HG02938 (cell line): Measurements from ENCODE around the gene POU2AF1.
"Not testable (repeated sequence)": the region's sequence is repeated elsewhere in the genome, so short reads cannot be mapped to it uniquely, and the experiment has no call there.

Source experiments
- ATAC-seq: cut with Tn5 transposase; IDR thresholded peaks from one replicate; pipeline ENCODE4 v1.9.1; 2021; ENCODE audit warnings: mild to moderate bottlenecking, moderate library complexity; ENCODE audit not compliant: unreplicated experiment

Gene POU2AF1

GRCh38 chr11:111322534-111322933 is 56.5 kb downstream of the POU2AF1 start:
- ATAC-seq, result no peak

- no peak for ATAC-seq
These were observed 58.1 kb downstream of the POU2AF1 start for GRCh38 chr11:111320728-111321568.

- not testable (repeated sequence) for ATAC-seq
These were observed 58.9 kb downstream of the POU2AF1 start for GRCh38 chr11:111320199-111320598.

DNA sequence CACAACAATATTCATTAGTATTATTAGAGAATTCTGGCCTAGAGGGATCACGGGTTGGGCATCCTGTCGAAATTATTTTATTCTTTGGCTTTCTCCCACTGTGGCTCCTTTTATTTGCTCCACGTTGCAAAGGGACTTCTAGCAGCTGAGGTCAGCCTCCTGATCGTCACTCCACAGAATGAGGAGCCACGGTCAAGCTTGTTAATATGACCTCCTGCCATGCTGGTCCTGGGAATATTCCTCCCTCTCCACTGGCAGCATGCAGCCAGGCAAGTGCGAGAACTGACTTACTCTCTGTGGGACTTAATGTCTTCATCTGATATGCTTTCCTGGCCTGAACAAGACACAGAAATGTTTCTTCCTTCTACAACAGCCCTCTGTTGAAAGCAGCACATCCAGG is 59.8 kb downstream of the POU2AF1 start:
- no peak for ATAC-seq

DNA sequence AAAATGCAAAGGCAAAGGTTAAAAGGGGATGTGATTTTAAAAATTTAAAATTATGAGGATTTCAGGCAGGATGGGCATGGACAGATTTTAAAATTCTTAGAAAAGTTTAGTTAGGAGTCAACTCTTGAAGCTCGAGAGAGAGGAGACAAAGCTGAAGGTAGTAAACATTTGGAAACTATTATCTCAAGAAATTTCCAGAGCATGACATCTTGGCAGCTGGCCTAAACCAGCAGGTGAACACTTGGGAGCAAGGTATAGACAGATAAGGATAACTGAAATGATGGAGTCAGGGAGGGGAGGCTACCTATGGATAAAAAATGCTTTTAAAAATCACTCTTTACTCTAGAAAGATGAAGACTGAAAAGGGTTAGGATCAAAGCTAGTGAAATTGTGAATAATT is 67.0 kb downstream of the POU2AF1 start:
- no peak for ATAC-seq

DNA sequence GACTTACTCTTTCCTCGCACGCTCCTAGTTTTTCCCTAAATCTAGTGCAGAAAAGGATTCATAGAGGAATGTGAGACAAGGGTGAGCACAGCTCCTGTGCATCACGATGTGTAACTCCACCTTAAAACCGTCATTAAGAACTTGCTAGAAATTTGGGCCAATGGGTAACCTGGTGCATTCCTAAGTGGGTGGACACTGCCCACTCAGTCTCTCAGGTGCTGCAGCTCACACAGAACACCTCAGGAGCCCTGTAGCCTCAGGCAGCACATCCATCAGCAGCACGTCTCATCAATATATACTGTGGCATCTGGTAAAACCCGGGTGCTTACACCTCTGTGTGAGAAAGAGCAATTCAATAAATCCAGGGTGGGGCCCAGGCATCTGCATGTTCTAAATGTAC is 68.4 kb downstream of the POU2AF1 start:
- no peak for ATAC-seq

- ATAC-seq, result no peak
These were observed 69.0 kb downstream of the POU2AF1 start for GRCh38 chr11:111310088-111310487.

DNA sequence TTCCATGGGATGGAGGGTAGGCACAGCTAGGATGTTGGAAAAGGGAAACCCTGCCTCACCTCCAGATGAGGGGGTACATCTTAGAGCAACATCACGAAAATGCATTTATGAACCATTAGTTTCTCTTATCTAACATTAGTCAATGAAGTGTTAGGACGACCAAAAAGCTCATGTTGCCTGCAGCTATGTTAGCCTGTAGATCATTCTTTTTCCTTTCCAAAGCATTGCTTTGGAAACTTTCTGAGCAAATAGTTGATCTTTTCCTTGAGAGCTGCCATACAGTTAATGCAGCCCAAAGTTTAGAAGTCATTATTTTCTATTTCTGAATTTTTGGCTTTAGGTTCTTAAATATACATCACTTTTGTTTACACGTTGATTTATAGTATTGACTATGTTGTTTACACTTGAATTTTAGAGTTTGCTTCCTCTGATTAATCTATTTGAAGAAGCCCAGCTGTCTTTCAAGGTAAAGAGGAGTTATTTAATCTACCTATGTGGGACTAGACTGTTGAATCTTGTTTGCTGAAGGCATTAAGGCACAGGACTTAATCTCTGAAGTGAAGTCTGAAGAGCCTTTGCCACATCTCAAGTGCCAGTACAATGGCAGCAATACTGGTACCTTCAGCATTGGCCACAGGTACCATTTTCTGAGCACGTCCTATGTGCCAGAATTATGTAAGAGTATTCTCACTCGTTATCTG is 69.7 kb downstream of the POU2AF1 start:
- ATAC-seq, result no peak

- ATAC-seq, result no peak
These were observed 70.9 kb downstream of the POU2AF1 start for GRCh38 chr11:111308140-111308539.

DNA sequence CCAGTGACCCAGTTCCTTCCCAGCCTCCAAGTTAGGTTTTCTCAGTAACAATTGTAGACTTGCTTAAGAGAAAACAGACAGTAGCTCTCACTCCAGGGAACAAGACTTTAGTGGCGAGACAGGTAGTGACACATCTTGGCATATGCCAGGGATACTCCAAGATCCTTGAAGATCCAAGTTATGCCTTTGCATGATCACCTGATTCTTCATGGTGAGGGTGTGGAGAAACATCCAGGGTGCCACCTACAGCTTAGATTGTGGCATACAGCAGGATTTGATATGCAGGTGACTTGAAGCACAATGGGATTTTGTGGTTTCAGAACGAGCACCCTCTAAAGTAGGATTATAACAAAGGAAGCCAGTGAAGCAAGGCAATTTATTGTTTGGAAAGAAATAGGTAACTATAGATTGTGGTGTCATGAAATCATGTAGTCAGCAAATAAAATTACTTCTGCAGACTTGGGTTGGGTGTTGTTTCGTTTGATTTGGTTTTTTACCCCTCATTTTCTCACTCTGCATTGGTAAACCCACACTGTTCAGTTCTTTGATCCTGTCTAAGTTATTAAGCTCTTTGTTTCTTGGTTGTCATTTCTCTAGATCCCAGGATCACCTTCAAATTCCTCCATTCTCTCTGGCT is 71.5 kb downstream of the POU2AF1 start:
- ATAC-seq, result no peak

GRCh38 chr11:111306321-111306720 is 72.8 kb downstream of the POU2AF1 start:
- no peak for ATAC-seq

DNA sequence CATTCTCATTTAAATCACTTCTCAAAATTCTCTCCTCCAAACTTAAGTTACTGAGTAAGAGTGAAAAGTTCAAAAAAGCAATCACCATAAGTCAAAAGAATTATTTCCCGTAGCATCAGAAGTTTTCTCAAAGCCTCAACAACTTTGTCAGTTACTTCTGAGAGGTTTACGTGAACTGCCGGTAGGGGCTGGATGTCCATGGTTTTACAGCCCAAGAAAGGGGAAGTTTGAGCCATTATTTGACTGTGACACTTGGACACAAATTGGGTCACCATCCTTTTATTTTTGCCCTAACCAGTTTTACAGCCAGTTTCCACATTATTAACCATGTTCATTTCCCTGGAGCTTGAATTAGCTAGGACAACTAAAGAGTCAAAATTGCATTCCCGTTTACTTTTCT is 73.2 kb downstream of the POU2AF1 start:
- no peak for ATAC-seq

DNA sequence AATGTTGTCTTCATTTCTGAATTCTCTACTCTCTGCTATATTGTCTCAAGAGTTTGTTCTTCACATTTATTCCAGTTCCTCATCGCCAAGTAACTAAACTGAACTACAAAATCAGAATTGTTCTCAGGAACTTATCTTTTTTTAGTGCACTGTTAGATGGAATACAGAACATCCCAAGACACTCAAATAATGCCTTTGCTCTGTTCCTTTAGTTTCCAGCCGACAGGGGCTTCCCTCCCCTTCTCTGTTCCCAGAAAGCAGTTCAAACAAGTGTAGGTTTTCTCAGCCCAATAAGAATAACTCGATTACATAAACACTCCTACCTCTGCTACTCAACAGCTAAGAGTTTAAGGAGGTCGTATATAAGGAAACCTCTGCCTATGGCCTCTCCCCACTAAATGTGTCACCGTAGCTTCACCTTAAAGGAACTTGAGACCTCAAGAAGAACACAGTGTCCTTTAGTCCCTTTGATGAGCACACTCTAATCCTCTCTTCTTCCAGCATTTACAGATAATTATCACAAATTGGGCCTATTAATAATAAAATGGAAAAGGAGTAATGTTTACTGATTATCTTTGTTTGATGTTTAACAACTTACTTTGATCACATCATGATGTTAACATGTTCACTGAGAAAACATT is 73.8 kb downstream of the POU2AF1 start:
- no peak for ATAC-seq

GRCh38 chr11:111303461-111303860 is 75.6 kb downstream of the POU2AF1 start:
- ATAC-seq, result no peak

DNA sequence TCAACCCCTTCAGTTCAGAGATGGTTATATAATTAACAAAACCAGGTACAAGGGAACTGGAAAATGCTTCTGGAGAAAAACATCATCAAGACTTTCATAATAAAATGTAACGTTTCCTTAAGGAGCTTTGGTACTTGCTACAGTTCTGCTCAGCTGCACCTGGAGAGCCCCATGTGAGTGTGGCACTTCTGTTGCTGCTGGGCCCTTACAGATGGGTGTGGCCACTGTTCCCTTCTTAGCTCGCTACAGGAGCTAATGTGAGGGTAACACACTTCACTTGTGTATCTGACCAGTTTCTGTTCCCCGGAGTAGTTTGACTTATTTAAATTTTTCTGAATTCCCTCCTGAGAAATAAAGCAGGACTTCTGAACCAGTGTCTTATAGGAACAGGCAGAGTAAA is 76.8 kb downstream of the POU2AF1 start:
- ATAC-seq, result no peak
